Stimulated activated CD8-positive, alpha-beta memory T cell treated with anti-CD3 and anti-CD28 coated beads, Interleukin-15, amount 100 ng/mL, for 1 hour (primary cell): Measurements from ENCODE around the gene SEL1L3.

ENCODE experiments used
- DNase-seq: peaks from one replicate; pipeline ENCODE4 v3.0.0-alpha.2; 2020; ENCODE audit warnings: low read depth

Gene SEL1L3

DNA sequence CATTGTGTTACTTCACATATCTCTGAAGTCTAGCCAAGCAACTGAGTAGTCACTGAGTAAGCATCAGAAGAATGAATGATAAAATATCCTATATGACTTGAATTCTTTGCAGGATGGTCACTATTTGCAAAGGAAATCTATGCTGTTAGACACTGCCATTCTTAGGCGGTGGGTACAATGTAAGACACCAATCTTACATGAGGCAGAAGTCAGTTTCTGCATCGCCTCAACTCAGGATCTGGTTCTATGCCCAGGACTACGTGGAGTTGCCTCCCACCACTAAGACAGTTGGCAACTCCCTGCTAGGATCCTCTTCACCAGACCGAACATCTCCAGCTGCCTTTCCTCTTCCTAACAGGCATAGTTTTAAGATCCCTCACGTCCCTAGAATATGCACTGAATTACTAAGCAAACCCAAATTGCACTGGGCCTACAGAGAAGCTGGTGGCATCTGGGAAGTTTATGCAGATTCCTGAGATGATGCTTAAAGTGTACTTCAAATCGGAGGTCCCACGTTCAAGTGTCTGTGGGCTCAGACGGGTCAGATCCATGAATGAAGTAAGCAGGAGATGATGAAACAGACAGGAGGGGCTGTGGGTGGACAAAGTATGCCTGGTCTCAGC is 45.6 kb downstream of the SEL1L3 start:
- DNase-seq: no peak

DNA sequence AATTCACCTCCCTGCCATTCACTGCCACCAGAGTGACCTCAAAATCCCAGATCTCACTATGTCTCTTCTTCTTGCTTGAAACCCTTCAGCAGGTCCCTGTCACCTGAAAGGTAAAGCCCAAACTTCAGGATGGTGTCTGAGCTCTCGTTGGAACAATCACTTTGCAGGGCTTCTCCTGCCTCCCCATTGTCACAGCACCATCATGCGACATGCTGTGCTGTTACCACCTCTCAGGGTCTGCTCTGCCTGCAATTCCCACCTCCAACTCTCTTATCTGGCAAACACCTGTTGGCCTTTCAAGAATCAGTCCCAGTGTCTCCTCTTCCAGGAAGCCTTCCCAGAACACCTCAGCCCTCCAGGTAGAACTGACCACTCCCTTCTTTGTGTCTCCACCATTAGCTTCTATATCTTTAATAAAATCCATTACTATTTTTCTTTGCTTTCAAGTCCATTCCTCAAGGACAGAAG is 46.2 kb downstream of the SEL1L3 start:
- DNase-seq: no peak

DNA sequence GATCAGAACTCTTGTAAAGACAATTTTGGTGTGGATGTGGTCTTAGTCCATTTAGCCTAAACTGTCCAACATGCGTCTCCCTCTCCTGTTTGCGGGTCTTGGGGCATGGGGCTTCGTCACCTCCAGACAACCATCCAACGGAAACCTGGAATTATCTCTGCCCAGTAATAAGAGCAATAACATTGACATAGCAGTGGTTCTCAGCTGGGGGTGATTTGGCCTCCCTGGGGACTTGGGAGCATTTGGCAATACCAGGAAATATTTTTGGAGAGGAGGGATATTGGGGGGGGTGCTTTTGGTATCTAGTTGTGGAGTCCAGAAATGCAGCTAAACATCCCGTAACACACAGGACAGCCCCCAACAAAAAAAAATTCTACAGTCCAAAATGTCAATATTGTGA is 47.2 kb downstream of the SEL1L3 start:
- no peak for DNase-seq

DNA sequence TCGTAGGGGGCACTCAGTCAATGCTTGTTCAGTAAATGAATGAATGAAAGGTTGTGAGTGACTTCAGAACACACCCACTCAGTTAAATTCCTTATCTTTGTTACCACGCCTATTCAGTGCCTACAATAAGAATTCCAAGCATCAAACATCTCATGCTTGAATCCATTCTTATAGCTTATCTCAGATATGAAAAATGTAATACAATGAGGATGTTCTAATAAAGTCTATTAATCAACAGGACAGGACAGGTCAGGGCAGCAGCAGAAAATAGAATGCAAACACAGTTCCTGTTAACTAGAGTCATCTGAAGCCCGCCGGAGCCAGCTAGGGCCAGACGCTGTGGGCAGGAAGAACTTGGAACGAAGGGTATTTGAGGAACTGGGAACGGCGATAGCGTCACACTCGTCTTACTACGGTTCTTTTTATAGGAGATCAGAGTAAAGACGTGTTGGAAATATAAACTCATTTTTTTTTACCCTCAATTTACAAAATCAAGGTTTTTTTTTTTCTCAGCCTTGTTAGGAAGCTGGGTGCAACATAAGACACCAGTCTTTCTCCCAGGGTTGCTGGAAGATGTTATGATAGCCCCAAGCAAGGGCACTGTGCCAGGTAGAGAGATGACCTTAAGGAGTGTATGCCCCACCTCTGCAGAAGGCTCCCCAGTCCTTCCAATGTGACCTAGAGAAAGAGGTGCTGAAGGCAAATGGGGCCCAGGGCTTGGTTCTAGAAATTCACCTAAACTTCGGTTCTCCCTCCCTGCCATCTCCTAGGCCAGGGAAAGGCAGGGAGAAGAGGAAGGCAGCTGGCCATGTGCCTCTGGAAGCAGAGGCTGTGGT is 48.3 kb downstream of the SEL1L3 start:
- no peak for DNase-seq

DNA sequence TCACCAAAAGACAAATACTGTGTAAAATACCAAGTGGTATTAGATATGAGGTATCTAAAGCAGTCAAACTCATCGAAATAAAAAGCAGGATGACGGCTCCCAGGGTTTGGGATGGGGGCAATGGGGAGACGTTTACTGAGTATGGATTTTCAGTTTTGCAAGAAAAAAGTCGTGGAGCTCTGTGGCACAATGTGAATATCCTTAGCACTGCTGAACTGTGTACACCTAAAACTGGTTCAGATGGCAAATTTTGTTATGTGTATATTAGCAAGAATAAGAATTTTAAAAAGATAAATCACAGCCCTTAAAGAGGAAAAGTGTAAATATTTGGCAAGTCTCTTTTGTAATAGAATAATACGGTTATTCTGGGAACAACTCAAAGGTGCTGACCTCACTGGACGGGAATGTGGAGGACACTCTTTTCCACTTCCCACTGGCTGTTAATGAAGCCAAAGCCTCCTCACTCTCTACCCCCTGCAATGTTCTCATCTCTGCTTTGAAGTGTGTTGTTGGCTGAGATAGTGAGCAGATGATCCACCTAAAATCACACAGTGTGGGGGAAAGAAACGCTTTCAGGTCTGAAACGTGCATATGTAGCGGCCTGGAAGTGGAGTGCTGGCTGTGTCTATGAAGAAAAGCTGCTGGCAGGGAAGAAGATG is 49.2 kb downstream of the SEL1L3 start:
- DNase-seq: no peak

DNA sequence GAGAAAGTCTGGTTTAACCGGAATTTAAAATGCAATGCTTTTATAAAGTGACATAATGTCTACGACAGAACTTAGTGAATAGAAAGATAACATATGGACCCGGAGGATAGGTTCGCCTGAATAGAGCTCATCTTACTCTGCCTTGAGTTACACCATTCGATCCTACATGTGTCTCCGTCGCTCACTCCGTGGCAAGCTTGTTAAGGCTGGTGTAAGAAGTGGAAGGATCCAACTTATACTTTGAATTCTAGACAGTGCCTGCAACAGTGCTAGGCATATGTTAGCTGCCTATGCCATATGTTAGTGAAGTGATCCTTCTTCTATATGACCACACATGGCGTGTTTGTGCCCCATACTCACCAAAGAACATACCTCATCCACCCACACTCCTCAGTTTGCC is 50.9 kb downstream of the SEL1L3 start:
- no peak for DNase-seq

DNA sequence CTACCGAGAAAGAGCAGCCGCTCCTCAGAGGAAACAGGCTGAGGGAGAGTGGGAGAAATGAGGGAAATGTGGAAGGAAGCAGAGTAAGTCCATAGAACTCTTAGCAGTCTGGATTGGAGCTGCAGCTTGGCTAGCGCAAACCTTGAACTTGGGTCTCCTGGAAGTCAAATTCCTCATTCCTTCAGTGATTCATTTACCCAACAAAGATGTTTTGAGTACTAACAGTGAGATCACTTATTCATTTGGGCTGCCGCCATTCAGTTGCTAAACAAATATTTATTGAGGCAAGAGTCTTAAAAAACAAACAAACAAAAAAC is 51.5 kb downstream of the SEL1L3 start:
- DNase-seq: no peak

DNA sequence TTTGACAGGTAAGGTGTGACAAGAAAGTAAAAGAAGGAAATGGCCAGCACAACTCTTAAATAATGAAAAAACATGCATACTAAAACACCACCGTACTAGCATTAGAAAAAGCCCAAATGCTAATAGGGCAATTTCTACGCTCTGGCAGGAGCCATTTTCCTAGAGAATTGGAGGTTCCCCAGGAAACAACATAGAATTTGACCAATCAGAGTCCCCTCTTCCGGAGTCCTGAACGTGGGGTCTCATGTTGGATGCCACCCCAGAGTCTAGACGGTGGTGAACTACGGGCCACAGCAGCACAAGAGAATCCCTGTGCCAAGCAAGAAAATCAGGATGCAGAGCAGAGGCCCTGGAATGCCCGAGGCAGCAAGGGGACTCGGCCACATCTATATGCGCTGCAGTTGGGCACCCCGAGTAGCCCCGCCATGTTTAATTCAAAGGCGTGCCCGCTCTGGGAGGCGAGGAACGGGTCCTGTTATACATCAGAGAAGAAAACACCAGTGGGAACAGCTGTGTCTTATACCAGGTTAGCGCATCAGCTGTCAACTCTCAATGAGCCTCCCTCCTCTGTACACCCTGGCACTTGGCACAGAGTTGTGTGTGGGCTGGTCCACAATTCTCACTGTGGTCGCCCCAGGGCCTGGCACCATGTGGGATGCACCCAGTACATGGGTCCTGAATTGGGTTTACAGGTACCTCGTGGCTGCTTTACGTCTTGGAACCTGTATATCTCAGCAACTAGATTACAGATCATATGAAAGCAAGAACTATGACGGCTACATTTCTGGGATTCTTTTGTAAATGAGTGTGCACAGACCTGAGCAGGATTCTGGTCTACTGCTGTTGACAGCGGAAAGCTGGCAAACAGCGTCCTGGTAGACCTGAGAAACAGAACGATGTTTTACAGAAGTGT is 52.1 kb downstream of the SEL1L3 start:
- DNase-seq: no peak

DNA sequence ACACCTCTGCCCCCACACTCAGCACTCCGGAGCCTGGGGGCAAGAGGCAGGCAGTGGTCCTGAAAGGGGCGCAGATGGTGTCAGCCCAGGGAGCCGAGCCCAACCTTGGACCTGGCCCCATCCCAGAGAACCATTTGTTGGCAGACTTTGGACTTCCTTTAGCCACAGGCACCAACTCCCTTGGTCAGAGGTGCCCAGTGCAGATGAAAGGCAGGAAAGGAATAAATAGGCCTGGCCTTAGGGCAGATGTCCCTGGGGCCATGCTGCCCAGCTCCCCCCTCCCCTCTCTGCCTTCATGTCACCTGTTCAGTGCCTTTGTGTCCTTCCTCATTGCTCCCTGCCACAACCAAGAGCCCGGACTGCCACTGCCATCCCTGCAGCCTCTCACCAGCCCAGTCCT is 52.8 kb downstream of the SEL1L3 start:
- DNase-seq: no peak

DNA sequence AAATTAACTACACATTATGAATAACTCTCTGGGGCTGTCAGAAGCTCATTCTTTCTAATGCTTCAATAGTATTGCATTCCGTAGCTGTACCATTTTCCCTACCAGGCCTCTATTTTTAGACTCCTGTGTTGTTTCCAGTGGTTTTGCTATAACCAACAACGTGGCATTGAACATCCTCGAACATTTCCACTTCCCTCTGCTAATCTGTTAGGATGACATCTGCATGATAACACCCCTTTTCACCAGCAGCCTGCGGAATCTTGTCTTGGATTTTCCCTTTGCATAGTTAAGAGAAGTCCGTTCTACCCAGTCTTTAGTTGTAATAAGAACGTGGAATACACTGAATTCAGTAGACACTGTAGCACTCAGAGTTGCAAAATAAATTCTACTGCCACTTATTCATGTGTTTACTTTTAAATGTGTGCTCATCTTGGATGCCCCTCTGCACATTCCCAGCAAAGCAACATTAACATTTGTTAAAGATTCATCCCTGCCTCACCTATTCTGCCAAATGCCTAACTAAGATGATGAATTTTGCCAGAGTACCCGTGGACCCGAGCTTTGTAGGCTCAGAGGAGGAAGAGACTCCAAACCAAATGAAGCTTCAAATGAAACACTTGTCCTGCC is 55.6 kb downstream of the SEL1L3 start:
- no peak for DNase-seq

DNA sequence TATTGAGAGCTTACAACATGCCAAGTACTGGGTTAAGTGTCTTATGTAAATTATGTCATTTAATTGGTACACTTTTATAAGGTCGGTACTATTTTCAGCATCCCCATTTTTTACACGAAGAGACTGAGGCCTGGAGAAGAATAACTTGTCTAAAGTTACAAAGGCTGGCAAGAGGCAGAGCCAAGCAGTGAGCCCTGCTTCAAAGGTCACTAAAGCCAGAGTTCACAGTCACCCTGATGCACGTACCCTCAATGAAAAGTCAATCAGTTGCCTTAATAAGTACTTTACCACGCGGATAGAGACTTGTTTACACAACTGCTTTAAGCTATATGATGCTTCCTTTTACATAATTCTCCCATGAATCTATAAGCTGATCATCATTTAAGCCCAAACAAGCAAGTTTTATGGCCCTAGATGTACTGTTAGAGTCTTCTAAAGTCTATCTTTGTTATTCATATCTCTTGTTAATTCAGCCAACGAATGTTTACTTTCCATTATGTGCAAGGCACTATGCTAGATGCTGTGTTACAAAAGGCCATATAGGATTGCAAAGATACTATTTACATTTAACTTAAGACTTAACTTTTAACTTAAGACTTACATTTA is 57.4 kb downstream of the SEL1L3 start:
- no peak for DNase-seq

DNA sequence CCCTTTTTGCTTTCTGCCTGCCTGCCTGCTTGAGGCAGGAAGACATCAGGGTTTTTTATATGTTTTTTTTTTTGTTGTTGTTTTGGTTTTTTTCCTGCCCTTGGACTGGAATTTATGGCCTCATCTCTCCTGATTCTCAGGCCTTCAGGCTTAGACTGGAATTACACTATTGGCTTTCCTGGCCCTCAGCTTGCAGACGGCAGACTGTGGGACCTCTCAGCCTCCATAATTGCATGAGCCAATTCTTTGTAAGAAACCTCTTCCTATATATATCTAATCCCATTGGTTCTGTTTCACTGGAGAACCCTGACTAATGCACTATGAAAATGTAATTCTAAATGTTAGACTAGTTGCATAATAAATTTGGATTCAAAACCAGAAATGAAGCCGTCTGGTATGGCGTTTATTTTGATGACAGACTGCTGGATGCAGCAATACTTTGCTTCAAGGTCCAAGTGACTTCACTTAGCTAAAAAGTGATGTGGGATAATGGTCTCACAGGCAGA is 59.0 kb downstream of the SEL1L3 start:
- DNase-seq: no peak

DNA sequence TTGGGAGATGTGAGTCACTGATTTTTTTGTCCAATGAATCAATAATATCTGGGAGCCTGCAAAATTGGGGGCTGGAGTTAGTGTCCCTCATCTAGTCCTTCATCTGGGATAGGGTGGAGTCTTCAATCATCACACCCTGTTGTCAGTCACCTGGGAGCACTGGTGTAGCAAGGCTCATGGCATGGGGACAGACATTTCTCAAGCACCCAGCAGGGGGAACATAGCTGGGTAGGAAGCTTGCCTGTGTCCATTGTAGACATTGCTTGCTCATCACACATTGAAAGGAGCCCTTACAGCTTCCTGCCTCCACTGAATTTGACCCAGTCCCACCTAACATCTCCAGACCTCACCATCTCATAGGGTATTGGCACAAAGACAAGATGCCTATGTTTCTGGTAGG is 61.2 kb downstream of the SEL1L3 start:
- DNase-seq: no peak

DNA sequence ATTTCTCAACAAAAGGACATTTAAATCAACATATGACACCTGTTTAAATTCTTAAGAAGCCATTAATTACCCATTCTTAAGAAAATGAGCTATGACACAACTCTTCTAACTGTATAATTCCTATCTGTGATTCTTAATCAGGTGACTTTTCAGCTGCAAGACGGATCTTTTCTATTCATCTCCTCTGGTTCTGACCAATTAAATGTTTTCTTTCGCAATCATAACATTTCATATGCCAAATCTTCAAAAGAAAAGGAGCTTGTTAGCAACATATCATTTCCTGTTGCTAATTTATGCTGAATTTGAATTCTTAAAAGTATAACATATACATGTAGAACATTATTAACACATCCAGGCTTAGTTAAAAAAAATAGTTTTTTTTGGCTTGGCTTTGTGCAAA is 62.5 kb downstream of the SEL1L3 start:
- no peak for DNase-seq

DNA sequence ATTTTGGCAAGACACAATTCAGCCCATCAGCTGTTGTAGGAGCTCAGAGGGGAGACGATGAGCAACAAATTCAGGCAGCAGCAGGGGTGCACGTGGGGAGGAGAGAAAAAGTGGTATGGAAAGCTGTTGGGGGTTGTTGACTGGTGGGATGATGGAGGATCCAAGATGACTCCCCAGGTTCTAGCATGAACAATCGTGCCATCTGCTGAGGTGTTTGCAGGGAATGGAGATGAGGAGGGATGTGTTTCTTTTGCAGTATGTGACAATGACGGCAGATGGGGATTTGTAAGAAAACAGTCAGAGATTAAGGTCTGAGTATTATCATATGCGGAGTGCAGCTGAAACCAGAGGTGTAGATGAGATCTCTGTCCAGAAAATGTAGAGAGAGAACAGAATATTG is 63.3 kb downstream of the SEL1L3 start:
- no peak for DNase-seq

DNA sequence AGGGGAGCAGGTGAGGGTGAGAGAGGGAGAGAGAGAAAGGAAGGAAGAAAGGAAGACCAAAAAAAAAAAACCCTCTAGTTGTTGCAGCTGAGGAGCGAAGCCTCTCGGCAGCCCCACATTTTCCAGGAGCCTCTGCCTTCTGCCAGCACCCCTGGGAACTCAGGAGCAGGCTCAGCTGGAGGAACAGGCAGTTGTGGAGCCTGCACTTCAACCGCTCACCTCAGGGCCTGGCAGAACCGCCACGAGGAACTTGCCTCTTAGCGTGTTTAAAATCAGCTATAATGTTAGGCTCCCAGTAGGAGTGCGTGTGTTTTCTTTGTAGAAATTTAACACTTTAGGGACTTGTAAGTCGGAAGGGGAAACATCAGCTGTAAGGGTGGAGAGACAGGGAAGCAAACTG is 65.7 kb downstream of the SEL1L3 start:
- no peak for DNase-seq

DNA sequence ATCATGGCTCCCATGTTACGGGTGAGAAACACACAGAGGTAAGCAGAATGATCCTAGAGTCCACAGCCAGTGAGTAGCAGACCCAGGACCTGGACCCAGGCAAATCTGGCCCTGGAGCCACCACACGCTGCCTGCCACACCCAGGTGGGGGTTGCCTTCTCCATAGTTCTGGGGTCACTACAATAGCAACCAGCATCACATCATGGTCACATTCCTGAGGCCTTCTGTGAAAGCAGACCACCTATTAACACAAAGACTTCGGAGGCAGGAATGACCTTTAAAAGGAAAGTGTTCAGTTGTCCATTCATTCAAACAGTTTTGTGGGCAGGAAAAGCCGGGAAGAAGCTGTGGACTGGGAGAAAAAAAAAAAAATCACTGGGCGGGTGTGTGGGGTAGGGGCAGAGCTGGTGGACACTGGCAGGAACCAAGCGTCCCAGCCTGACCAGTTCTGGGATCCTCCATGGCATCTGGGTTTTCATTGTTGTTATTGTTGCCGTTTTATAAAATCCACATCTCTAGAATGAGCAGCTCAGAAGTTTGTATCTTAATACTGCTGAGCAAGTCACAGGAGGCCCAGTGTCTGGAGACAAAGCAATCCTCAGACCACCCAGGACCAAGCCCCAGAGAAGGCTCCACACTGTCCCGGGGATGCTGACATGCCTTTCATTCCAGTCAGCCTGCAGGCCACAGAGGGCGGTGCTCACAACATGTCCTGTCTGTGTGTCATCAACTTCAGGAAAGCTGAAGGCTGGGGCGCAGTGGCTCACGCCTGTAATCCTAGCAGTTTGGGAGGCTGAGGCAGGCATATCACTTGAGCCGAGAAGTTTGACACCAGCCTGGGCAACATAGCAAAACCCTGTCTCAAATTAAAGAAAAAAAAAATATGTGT is 67.0 kb downstream of the SEL1L3 start:
- no peak for DNase-seq

DNA sequence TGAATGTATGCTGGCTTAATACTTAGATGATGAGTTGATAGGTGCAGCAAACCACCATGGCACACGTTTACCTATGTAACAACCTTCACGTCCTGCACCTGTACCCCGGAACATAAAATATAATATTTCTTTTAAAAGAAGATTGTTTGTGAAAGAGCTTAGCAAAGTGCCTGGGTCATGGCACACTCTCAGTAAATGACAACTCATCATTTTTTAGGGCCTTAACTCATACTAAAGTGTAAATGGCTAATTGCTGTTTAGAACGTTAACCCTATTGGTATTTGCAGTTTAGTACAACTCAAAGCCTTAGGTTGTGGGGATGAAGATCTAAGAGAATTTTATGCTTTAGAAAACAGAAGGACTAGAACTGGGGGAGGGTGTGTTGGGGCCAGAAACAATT is 67.7 kb downstream of the SEL1L3 start:
- no peak for DNase-seq

DNA sequence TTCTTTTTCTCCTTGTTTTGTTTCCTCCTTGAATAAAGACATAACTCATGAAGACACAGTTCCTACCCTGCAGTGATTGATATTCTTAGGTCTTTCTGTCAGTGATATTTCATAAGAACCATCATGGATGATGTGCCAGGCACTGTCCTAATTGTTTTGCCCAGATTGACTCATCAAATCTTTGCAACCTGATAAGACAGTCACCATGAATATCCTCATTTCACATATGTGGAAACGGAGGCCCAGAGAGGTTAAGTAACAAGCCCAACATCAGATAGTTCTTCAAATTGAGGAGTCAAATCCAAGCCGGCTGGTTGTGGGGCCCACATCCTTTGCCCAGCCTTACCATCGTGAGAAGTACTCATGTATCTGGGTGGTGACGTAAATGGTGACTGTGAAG is 69.9 kb downstream of the SEL1L3 start:
- DNase-seq: no peak

DNA sequence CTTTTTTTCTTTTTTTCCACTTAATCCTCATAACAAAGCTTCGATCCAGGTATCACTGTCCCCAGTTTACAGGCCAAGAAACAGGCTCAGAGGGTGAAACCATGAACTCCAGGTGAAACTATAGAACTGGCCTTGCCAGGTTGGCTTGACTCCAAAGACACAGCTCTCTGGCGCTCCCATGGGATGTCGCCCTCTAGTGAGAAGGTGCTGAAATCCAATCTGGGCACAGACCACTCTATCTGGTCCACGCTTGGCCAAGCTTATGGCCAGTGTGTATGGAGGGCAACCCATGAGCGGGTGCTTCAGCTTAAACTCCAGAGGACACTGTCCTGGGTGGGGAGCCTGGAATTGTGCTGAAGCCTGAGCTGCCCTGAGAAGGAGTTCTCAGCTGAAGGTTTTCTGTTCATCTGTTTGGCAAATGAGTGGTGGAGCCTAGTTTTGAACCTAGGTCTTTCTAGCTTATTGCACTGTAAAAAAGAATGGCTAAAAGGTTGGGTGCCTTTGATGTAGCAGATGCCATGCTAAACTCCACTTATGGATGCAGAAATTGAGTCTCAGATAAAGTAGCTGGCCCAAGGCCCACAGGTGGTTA is 70.5 kb downstream of the SEL1L3 start:
- DNase-seq: no peak
